Stimulated activated naive B cell treated with anti-CD40 and anti-IgM and Interleukin-4, amounts not matched to agents 10 μg/mL and 1 μg/mL and 100 μg/mL, for 72 hours (primary cell): ENCODE measurements around the gene INSM1.
A peak's percentile ranks its signal among the peaks of the same experiment; 100 is the strongest.

Source experiments
- ATAC-seq, 2 donors: fragments of 150-1000 bp; cut with Tn5 transposase; replicated peaks; 2 replicates each; pipeline ENCODE4 v1.10.0; 2021; ENCODE audit warnings: moderate library complexity in 1 of 2
- DNase-seq: peaks from one replicate; pipeline ENCODE4 v3.0.0; 2021
- H3K27ac Mint-ChIP-seq: one replicate; pipeline ENCODE4 v1.8.0; 2022; ENCODE audit warnings: mild to moderate bottlenecking, mixed read lengths
- H3K27me3 Mint-ChIP-seq, 2 donors: one replicate each; pipeline ENCODE4 v1.8.0; 2022; ENCODE audit warnings: mixed read lengths in 2 of 2
- H3K36me3 Mint-ChIP-seq, 2 donors: one replicate each; pipeline ENCODE4 v1.8.0; 2022; ENCODE audit warnings: mixed read lengths in 2 of 2, mild to moderate bottlenecking in 1 of 2
- H3K4me1 Mint-ChIP-seq, 2 donors: one replicate each; pipeline ENCODE4 v1.8.0; 2022; ENCODE audit warnings: mixed read lengths in 2 of 2, mild to moderate bottlenecking in 1 of 2
- H3K4me3 Mint-ChIP-seq, 2 donors: one replicate each; pipeline ENCODE4 v1.8.0; 2022; ENCODE audit warnings: mild to moderate bottlenecking in 2 of 2, mixed read lengths in 2 of 2, moderate library complexity in 1 of 2
- H3K9me3 Mint-ChIP-seq, 2 donors: one replicate each; pipeline ENCODE4 v1.8.0; 2022; ENCODE audit warnings: mixed read lengths in 2 of 2, mild to moderate bottlenecking in 1 of 2

INSM1 gene

GRCh38 chr20:20367575-20368417 lies at the start of gene INSM1:
INSM1 (plus strand) TSS chr20:20368104; CDS start chr20:20368268, 164 bp downstream.
- Mint-ChIP-seq H3K4me3 (peak within 1 kb of the TSS; percentile 84 to 86), H3K27me3 (peaks cover 63 to 68% of the 10 kb centered on the region in 2 donors), H3K27ac (peak within 1 kb of the TSS; percentile 97), H3K4me1 (peaks cover 30 to 39% of the 10 kb centered on the region in 2 donors), H3K9me3 (no peaks in the 10 kb centered on the region), H3K36me3 (peaks cover 3% of the 10 kb centered on the region in 2 donors)
- ATAC-seq: peak; percentile 15 to 28
- DNase-seq: no peak

- Mint-ChIP-seq H3K27ac (no peak overlapping the region), H3K4me1 (peaks cover 7 to 14% of the 10 kb centered on the region in 2 donors), H3K4me3 (no peak overlapping the region), H3K36me3 (no peaks in the 10 kb centered on the region), H3K9me3 (peaks cover 4 to 7% of the 10 kb centered on the region in 2 donors), H3K27me3 (peaks cover 0 to 5% of the 10 kb centered on the region in 2 donors)
- no peak for DNase-seq
- no peak for ATAC-seq
Measured at GRCh38 chr20:20318365-20319161, 49.3 kb upstream of the INSM1 start.

GRCh38 chr20:20321134-20321533 lies 46.8 kb upstream of the INSM1 start:
- Mint-ChIP-seq H3K9me3 (peaks cover 2 to 7% of the 10 kb centered on the region in 2 donors), H3K4me3 (no peak overlapping the region), H3K27me3 (peaks cover 0 to 5% of the 10 kb centered on the region in 2 donors), H3K4me1 (peaks cover 7 to 14% of the 10 kb centered on the region in 2 donors), H3K27ac (no peak overlapping the region), H3K36me3 (no peaks in the 10 kb centered on the region)
- no peak for DNase-seq
- no peak for ATAC-seq

- Mint-ChIP-seq H3K27me3 (peaks cover 0 to 5% of the 10 kb centered on the region in 2 donors), H3K9me3 (peaks cover 2 to 7% of the 10 kb centered on the region in 2 donors), H3K4me1 (peaks cover 7 to 13% of the 10 kb centered on the region in 2 donors), H3K36me3 (no peaks in the 10 kb centered on the region), H3K27ac (no peak overlapping the region), H3K4me3 (no peak overlapping the region)
- ATAC-seq: no peak
- DNase-seq: no peak
Measured at GRCh38 chr20:20321917-20322316, 46.0 kb upstream of the INSM1 start.

GRCh38 chr20:20322912-20323311 lies 45.0 kb upstream of the INSM1 start:
- no peak for DNase-seq
- Mint-ChIP-seq H3K27me3 (peaks cover 0 to 8% of the 10 kb centered on the region in 2 donors), H3K4me3 (no peak overlapping the region), H3K4me1 (peaks cover 0 to 4% of the 10 kb centered on the region in 2 donors), H3K27ac (no peak overlapping the region), H3K9me3 (peaks cover 2 to 7% of the 10 kb centered on the region in 2 donors), H3K36me3 (no peaks in the 10 kb centered on the region)
- ATAC-seq: no peak

GRCh38 chr20:20327746-20328145 lies 40.2 kb upstream of the INSM1 start:
- no peak overlapping the region for H3K27ac Mint-ChIP-seq
- no peaks in the 10 kb centered on the region for H3K9me3 Mint-ChIP-seq
- DNase-seq (no peak), ATAC-seq (no peak)
- H3K27me3 Mint-ChIP-seq: peaks cover 0 to 10% of the 10 kb centered on the region in 2 donors
- no peaks in the 10 kb centered on the region for H3K4me1 Mint-ChIP-seq
- H3K36me3 Mint-ChIP-seq: no peaks in the 10 kb centered on the region
- no peak overlapping the region for H3K4me3 Mint-ChIP-seq

GRCh38 chr20:20329564-20329963 lies 38.3 kb upstream of the INSM1 start:
- no peak for DNase-seq
- H3K4me3 Mint-ChIP-seq: no peak overlapping the region

GRCh38 chr20:20331156-20331555 lies 36.7 kb upstream of the INSM1 start:
- peaks cover 0 to 4% of the 10 kb centered on the region in 2 donors for H3K9me3 Mint-ChIP-seq

More at GRCh38 chr20:20329564-20329963, 38.3 kb upstream of the INSM1 start:
- H3K36me3 Mint-ChIP-seq: no peaks in the 10 kb centered on the region
- H3K27ac Mint-ChIP-seq: no peak overlapping the region
- peaks cover 0 to 10% of the 10 kb centered on the region in 2 donors for H3K27me3 Mint-ChIP-seq
- ATAC-seq: no peak
- H3K9me3 Mint-ChIP-seq: no peaks in the 10 kb centered on the region
- peaks cover under 1 to 13% of the 10 kb centered on the region in 2 donors for H3K4me1 Mint-ChIP-seq

GRCh38 chr20:20331817-20332216 lies 36.1 kb upstream of the INSM1 start:
- Mint-ChIP-seq H3K9me3 (peaks cover 1 to 4% of the 10 kb centered on the region in 2 donors), H3K27ac (no peak overlapping the region), H3K4me3 (no peak overlapping the region), H3K27me3 (peaks cover 0 to 10% of the 10 kb centered on the region in 2 donors), H3K36me3 (no peaks in the 10 kb centered on the region), H3K4me1 (peaks cover 2 to 18% of the 10 kb centered on the region in 2 donors)
- DNase-seq: no peak
- ATAC-seq: no peak

More at GRCh38 chr20:20331156-20331555, 36.7 kb upstream of the INSM1 start:
- peaks cover 2 to 18% of the 10 kb centered on the region in 2 donors for H3K4me1 Mint-ChIP-seq
- ATAC-seq (no peak), DNase-seq (no peak)
- H3K36me3 Mint-ChIP-seq: no peaks in the 10 kb centered on the region
- H3K27ac Mint-ChIP-seq: no peak overlapping the region
- peaks cover 0 to 10% of the 10 kb centered on the region in 2 donors for H3K27me3 Mint-ChIP-seq
- no peak overlapping the region for H3K4me3 Mint-ChIP-seq

- Mint-ChIP-seq H3K36me3 (no peaks in the 10 kb centered on the region), H3K4me1 (peaks cover 2 to 18% of the 10 kb centered on the region in 2 donors)
- ATAC-seq: peak; percentile 81 to 88
Measured at GRCh38 chr20:20333866-20334265, 34.0 kb upstream of the INSM1 start.

GRCh38 chr20:20334489-20334888 lies 33.4 kb upstream of the INSM1 start:
- Mint-ChIP-seq H3K27ac (no peak overlapping the region), H3K9me3 (peaks cover 8 to 9% of the 10 kb centered on the region in 2 donors), H3K4me1 (peaks cover 2 to 18% of the 10 kb centered on the region in 2 donors), H3K36me3 (no peaks in the 10 kb centered on the region), H3K27me3 (no peaks in the 10 kb centered on the region), H3K4me3 (no peak overlapping the region)
- ATAC-seq (peak; percentile 84 to 89), DNase-seq (no peak)

More at GRCh38 chr20:20333866-20334265, 34.0 kb upstream of the INSM1 start:
- Mint-ChIP-seq H3K27ac (no peak overlapping the region), H3K27me3 (peaks cover 0 to 6% of the 10 kb centered on the region in 2 donors), H3K9me3 (peaks cover 8 to 9% of the 10 kb centered on the region in 2 donors), H3K4me3 (no peak overlapping the region)
- no peak for DNase-seq

- peaks cover 0 to 9% of the 10 kb centered on the region in 2 donors for H3K27me3 Mint-ChIP-seq
- peaks cover 8 to 9% of the 10 kb centered on the region in 2 donors for H3K9me3 Mint-ChIP-seq
Measured at GRCh38 chr20:20338133-20338730, 29.7 kb upstream of the INSM1 start.

GRCh38 chr20:20340443-20340842 lies 27.5 kb upstream of the INSM1 start:
- H3K36me3 Mint-ChIP-seq: no peaks in the 10 kb centered on the region
- no peak overlapping the region for H3K27ac Mint-ChIP-seq
- no peak overlapping the region for H3K4me3 Mint-ChIP-seq
- no peaks in the 10 kb centered on the region for H3K4me1 Mint-ChIP-seq
- H3K9me3 Mint-ChIP-seq: peaks cover 8% of the 10 kb centered on the region in 2 donors
- DNase-seq: no peak
- no peak for ATAC-seq
- H3K27me3 Mint-ChIP-seq: peaks cover 8 to 16% of the 10 kb centered on the region in 2 donors

More at GRCh38 chr20:20338133-20338730, 29.7 kb upstream of the INSM1 start:
- H3K4me3 Mint-ChIP-seq: no peak overlapping the region
- no peaks in the 10 kb centered on the region for H3K36me3 Mint-ChIP-seq
- H3K4me1 Mint-ChIP-seq: peaks cover 2 to 17% of the 10 kb centered on the region in 2 donors
- no peak overlapping the region for H3K27ac Mint-ChIP-seq
- ATAC-seq (no peak), DNase-seq (no peak)

- no peak overlapping the region for H3K4me3 Mint-ChIP-seq
- ATAC-seq: no peak
Measured at GRCh38 chr20:20341371-20341770, 26.5 kb upstream of the INSM1 start.

More at GRCh38 chr20:20341371-20341770, 26.5 kb upstream of the INSM1 start:
- Mint-ChIP-seq H3K27me3 (peaks cover 8 to 16% of the 10 kb centered on the region in 2 donors), H3K27ac (no peak overlapping the region), H3K36me3 (no peaks in the 10 kb centered on the region), H3K9me3 (peaks cover 5 to 8% of the 10 kb centered on the region in 2 donors), H3K4me1 (no peaks in the 10 kb centered on the region)
- DNase-seq: no peak
